Peyer's patch (tissue), 4 donors: ENCODE results near the gene AMBRA1. TPM values are rescaled to one million over a fixed set of nuclear protein-coding genes. Genes with fewer than 3 reads are reported as not detected.

ENCODE experiments used
- DNase-seq, 3 donors: peaks; one replicate each; pipeline ENCODE4 v3.0.0-alpha.2; 2017 to 2019
- H3K27ac ChIP-seq, 4 donors: fragments of 200-600 bp; sonication (generic); one replicate each; pipeline ENCODE4 v1.5.1; 2016 to 2019
- H3K27me3 ChIP-seq, 2 donors: fragments of 200-600 bp; sonication (generic); one replicate each; pipeline ENCODE4 v1.5.1; 2019
- H3K36me3 ChIP-seq, 3 donors: fragments of 200-600 bp; sonication (generic); one replicate each; pipeline ENCODE4 v1.5.1; 2016 to 2019
- H3K4me1 ChIP-seq, 4 donors: fragments of 200-600 bp; sonication (generic); one replicate each; pipeline ENCODE4 v1.5.1; 2016 to 2019
- H3K4me3 ChIP-seq, 4 donors: fragments of 200-600 bp; sonication (generic); 1 replicate in 3 of 4; 2 replicates in 1 of 4; pipeline ENCODE4 v1.5.1; 2016 to 2019; ENCODE audit warnings: mild to moderate bottlenecking in 1 of 4
- H3K9me3 ChIP-seq, 4 donors: fragments of 200-600 bp; sonication (generic); one replicate each; pipeline ENCODE4 v1.5.1; 2016 to 2019; ENCODE audit warnings: mild to moderate bottlenecking in 1 of 4
- POLR2A ChIP-seq, 2 donors: fragments of 450-650 bp; IDR thresholded peaks; one replicate each; pipeline ENCODE4 v1.5.1; 2017; ENCODE audit warnings: antibody characterized with exemption in 2 of 2, mild to moderate bottlenecking in 2 of 2, moderate library complexity in 2 of 2
- total RNA-seq, 4 donors: library from RNA; depleted of rRNA; stranded (reverse); fragments of >200 nt; gene quantifications; one replicate each; pipeline ENCODE4 v1.1.0, GENCODE V29; 2016
- TF ChIP-seq, protein P1 (sequence below), 6 experiments: fragments of 450-650 bp in 4 of 6; fragments of 200-600 bp in 2 of 6; sonication (generic) in 1 of 6; IDR thresholded peaks; one replicate each; pipeline ENCODE4 v1.5.1; 2017 to 2019; ENCODE audit warnings: antibody characterized with exemption in 6 of 6, mild to moderate bottlenecking in 3 of 6, moderate library complexity in 1 of 6

AMBRA1 gene
- total RNA-seq, 4 donors from 2014 or later: 28.9 to 61.6 (median 41.6) TPM

DNA sequence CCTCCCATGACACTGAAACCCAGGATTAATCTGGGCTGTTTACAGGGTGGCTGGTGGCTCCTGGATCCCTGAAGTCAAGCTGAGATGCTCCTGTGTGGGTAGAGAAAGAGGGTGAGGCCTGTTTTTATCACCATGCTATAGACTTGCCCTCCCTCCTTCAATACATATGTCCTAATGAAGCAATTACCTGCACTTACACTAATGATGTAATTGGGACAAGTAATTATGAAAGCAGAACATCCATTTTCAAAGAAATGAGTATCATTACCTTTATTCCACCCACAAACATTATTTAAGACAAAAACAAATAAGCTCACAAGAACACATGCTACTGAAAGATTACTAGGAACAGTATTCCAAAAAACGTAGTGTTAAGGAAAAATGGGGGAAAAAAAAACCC, 138.0 kb downstream of the AMBRA1 start:
- Histone ChIP-seq H3K27me3 (no peaks in the 10 kb centered on the region), H3K27ac (no peak overlapping the region), H3K4me3 (no peak overlapping the region), H3K4me1 (peaks cover 0 to 15% (median 0%) of the 10 kb centered on the region in 4 donors), H3K36me3 (no peaks in the 10 kb centered on the region), H3K9me3 (no peaks in the 10 kb centered on the region)
- no peak for DNase-seq
- no peak for TF ChIP-seq POLR2A (IDR thresholded peaks at IDR 0.05)
- TF ChIP-seq, protein P1, sequence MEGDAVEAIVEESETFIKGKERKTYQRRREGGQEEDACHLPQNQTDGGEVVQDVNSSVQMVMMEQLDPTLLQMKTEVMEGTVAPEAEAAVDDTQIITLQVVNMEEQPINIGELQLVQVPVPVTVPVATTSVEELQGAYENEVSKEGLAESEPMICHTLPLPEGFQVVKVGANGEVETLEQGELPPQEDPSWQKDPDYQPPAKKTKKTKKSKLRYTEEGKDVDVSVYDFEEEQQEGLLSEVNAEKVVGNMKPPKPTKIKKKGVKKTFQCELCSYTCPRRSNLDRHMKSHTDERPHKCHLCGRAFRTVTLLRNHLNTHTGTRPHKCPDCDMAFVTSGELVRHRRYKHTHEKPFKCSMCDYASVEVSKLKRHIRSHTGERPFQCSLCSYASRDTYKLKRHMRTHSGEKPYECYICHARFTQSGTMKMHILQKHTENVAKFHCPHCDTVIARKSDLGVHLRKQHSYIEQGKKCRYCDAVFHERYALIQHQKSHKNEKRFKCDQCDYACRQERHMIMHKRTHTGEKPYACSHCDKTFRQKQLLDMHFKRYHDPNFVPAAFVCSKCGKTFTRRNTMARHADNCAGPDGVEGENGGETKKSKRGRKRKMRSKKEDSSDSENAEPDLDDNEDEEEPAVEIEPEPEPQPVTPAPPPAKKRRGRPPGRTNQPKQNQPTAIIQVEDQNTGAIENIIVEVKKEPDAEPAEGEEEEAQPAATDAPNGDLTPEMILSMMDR (IDR thresholded peaks at IDR 0.05): no peak

GRCh38 chr11:46452918-46453517, 140.8 kb downstream of the AMBRA1 start:
- TF ChIP-seq, protein P1 (IDR thresholded peaks at IDR 0.05): no peak
- TF ChIP-seq POLR2A (IDR thresholded peaks at IDR 0.05): no peak
- Histone ChIP-seq H3K4me1 (peaks cover 0 to 15% (median 0%) of the 10 kb centered on the region in 4 donors), H3K4me3 (no peak overlapping the region), H3K36me3 (no peaks in the 10 kb centered on the region), H3K27me3 (no peaks in the 10 kb centered on the region), H3K27ac (no peak overlapping the region), H3K9me3 (no peaks in the 10 kb centered on the region)
- DNase-seq: no peak

DNA sequence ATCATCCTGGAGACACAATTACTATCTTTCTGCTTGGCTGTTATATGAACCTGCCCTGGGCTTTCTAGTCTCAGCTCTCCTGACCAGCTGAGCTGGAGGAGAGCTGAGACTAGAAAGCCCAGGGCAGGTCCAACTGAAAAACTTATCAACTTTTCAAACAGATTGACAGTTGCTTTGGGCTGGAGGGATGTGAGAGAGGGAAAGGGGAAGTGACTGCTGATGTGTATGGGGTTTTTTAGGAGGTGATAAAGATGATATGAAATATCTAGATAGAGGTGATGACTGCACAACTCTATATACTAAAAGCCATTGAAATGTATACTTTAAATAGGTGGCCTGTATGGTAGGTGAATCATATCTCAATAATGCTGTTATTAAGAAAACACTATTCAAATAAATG, 142.1 kb downstream of the AMBRA1 start:
- H3K27ac ChIP-seq: no peak overlapping the region
- H3K36me3 ChIP-seq: no peaks in the 10 kb centered on the region
- no peaks in the 10 kb centered on the region for H3K9me3 ChIP-seq
- peaks cover 0 to 16% (median 0%) of the 10 kb centered on the region in 4 donors for H3K4me1 ChIP-seq
- no peak for TF ChIP-seq POLR2A (IDR thresholded peaks at IDR 0.05)
- TF ChIP-seq, protein P1 (IDR thresholded peaks at IDR 0.05): no peak
- H3K27me3 ChIP-seq: no peaks in the 10 kb centered on the region
- no peak overlapping the region for H3K4me3 ChIP-seq
- DNase-seq: no peak

- no peak for DNase-seq
- H3K36me3 ChIP-seq: no peaks in the 10 kb centered on the region
- H3K27me3 ChIP-seq: no peaks in the 10 kb centered on the region
- H3K27ac ChIP-seq: no peak overlapping the region
- TF ChIP-seq POLR2A (IDR thresholded peaks at IDR 0.05): no peak
- TF ChIP-seq, protein P1 (IDR thresholded peaks at IDR 0.05): no peak
- no peak overlapping the region for H3K4me3 ChIP-seq
- no peaks in the 10 kb centered on the region for H3K9me3 ChIP-seq
- H3K4me1 ChIP-seq: peaks cover 0 to 21% (median 0%) of the 10 kb centered on the region in 4 donors
Measured at GRCh38 chr11:46450846-46451477, 142.9 kb downstream of the AMBRA1 start.

DNA sequence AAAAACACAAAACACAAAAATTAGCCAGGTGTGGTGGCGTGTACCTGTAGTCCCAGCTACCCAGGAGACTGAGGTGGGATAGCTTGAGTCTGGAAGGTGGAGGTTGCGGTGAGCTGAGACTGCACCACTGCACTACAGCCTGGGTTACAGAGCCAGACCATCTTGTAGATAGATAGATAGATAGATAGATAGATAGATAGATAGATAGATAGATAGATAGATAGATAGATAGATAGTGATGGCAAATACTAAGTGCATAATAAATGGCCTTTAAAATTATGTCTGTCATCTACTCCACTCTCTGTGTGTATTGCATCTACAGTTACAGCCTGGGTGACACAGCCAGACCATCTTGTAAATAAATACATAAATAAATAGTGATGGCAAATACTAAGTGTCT, 146.3 kb downstream of the AMBRA1 start:
- peaks cover 0 to 6% (median 0%) of the 10 kb centered on the region in 3 donors for H3K36me3 ChIP-seq
- peaks cover 0 to 11% (median 0%) of the 10 kb centered on the region in 4 donors for H3K4me1 ChIP-seq
- TF ChIP-seq, protein P1 (IDR thresholded peaks at IDR 0.05): no peak
- TF ChIP-seq POLR2A (IDR thresholded peaks at IDR 0.05): no peak
- no peak for DNase-seq
- H3K27me3 ChIP-seq: no peaks in the 10 kb centered on the region
- H3K27ac ChIP-seq: no peak overlapping the region
- H3K4me3 ChIP-seq: no peak overlapping the region
- no peaks in the 10 kb centered on the region for H3K9me3 ChIP-seq
